Activated T-helper 9 cell treated with anti-CD3 and anti-CD28 coated beads, Interleukin-2, amount 50 U/mL, for 16 hours (primary cell): ENCODE data around the gene ZNF35.

Source experiments
- DNase-seq: peaks from one replicate; pipeline ENCODE4 v3.0.0-alpha.2; 2020; ENCODE audit warnings: low read depth

The ZNF35 gene

GRCh38 chr3:44685128-44685800 is 36.7 kb downstream of the ZNF35 start:
- peak; percentile 31 for DNase-seq

DNA sequence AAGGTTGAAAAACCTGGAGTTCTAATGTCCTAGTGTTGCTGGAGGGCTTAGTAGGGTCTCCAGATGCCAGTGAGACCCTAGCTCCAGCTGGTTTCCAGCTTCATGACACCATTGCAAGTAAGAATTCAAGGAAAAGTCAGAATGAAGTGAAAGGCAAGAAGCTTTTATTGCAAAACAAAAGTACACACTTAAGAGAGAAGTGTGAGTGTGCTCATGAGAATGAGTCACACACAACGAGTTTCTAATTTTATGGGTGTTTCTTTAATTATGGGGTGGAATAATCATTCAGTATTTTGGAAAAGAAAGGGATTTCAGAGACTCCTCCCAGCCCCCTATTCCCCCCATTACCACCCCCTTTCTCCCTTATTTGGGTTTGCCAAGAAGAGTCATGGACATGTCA is 39.4 kb downstream of the ZNF35 start:
- no peak for DNase-seq
